Measurements from ENCODE around the gene MOG.

Gene MOG

DNA sequence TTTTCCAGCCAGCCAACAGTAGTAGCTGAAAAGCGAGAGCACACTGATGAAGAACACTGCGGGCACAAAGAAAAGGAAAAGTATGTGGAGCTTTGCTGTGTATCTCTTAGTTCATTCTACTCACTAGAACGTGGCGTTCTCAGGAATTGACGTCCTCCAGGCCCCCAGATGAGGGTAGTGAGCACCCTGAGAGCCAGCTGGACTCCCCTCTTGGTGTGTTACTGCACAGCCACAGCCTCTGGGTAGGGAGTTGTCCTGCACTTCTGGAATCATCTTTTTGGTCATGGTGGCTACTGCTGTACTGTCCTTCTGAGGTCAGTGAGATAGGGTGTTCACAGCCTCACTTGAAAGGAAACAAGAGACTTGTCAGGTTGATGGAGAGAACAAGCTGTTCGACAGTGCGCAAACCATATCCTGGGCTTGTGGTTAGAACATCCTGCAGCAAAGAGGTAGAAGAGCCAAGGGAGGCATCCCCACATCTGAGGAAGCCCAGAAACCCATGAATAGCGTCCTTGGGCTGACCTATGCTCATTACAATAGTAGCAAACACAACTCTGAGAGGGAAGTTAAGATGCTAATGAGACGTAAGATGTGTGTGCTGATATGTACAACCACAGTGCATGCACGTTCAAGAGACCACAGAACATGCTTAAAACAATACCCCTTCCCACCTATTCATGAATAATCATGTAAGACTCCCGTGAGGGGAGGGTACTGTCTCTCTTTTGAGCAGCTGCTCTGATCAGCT, 51.7 kb downstream of the MOG start:
- DNase-seq (ENCODE audit: low read depth) = no peak
- H3K4me3 ChIP-seq (ENCODE audit: control insufficient read depth, low read depth, low read length) = no peak overlapping the region
- TF ChIP-seq, protein P1, sequence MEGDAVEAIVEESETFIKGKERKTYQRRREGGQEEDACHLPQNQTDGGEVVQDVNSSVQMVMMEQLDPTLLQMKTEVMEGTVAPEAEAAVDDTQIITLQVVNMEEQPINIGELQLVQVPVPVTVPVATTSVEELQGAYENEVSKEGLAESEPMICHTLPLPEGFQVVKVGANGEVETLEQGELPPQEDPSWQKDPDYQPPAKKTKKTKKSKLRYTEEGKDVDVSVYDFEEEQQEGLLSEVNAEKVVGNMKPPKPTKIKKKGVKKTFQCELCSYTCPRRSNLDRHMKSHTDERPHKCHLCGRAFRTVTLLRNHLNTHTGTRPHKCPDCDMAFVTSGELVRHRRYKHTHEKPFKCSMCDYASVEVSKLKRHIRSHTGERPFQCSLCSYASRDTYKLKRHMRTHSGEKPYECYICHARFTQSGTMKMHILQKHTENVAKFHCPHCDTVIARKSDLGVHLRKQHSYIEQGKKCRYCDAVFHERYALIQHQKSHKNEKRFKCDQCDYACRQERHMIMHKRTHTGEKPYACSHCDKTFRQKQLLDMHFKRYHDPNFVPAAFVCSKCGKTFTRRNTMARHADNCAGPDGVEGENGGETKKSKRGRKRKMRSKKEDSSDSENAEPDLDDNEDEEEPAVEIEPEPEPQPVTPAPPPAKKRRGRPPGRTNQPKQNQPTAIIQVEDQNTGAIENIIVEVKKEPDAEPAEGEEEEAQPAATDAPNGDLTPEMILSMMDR (conservative IDR thresholded peaks at IDR 0.05; ENCODE audit: control insufficient read depth, insufficient read depth, low read depth, low read length) = no peak

DNA sequence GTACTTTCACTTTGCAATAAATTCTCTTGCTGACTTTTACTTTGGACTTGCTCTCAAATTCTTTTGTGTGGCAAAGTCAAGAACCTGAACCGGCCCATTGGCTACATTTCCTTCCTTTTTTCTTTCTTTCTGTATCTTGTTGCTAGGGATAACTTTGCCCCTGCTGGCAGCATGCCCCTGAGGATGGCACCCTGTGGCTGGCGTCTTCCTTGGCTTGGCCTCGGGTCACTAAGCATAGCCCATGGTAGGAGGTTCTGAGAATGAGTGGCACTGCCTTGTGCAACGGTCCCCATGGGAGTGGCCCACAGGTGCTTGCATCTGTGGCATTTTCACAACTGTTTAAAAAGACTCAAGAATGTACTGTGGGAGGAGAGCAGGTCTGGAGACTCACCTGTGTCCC, 52.3 kb downstream of the MOG start:
- H3K4me3 ChIP-seq (ENCODE audit: control insufficient read depth, low read depth, low read length) = no peak overlapping the region
- TF ChIP-seq, protein P1 (conservative IDR thresholded peaks at IDR 0.05; ENCODE audit: control insufficient read depth, insufficient read depth, low read depth, low read length) = no peak
- no peak for DNase-seq (ENCODE audit: low read depth)

DNA sequence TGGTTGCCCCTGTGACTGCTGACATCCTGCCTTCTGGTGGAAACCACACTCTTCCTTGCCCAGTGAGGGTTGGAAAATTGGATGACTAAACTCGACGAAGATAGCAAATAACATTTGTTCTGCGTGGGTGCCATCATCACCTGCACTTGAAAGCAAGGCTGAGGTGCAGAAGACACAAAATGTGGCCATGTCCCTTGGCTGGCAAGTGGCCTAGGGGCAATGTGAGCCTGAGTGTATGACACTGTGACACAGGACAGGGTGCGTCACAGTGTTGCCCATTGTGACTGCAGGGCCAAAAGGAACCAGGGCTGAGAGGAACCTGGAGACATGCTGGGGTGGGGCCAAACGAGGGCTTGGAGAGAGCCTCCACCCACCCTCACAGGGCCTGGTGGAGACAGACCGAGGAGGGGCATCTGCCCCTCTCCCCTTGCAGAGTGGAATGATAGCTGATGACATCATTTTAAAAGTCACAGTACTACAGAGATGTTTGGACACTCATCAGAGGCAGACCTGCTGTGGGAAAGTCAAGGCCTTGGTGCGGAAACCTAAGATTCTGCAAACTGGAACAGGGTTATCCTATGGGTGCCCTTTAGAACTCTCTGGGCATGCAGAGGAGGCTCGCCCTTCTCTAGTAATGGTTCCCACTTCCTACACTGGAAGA, 53.5 kb downstream of the MOG start:
- H3K4me3 ChIP-seq (ENCODE audit: control insufficient read depth, low read depth, low read length) = no peak overlapping the region
- no peak for DNase-seq (ENCODE audit: low read depth)
- TF ChIP-seq, protein P1 (conservative IDR thresholded peaks at IDR 0.05; ENCODE audit: control insufficient read depth, insufficient read depth, low read depth, low read length) = no peak

DNA sequence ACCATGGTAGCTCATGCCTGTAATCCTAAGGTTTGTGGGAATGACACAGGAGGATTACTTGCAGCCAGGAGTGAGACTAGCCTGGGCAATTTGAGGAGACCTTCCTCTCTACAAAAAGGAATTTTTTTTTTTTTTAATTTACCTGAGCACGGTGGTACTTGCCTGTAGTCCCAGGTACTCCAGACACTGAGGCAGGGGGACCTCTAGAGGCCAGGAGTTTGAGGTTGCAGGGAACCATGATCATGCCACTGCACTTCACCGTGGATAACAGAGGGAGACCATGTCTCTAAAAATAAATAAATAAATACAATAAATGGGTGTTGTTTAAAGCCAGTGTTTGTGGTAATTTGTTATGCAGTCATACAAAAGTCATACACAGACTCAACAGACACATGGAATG, 64.0 kb downstream of the MOG start:
- no peak overlapping the region for H3K4me3 ChIP-seq (ENCODE audit: control insufficient read depth, low read depth, low read length)
- TF ChIP-seq, protein P1 (conservative IDR thresholded peaks at IDR 0.05; ENCODE audit: control insufficient read depth, insufficient read depth, low read depth, low read length) = no peak
- no peak for DNase-seq (ENCODE audit: low read depth)

Data from fibroblast of mammary gland (primary cell).